Peyer's patch (tissue), 4 donors: ENCODE measurements around the gene MICAL3.

ENCODE experiments used
- POLR2A ChIP-seq, 2 donors: fragments of 450-650 bp; IDR thresholded peaks; one replicate each; pipeline ENCODE4 v1.5.1; 2017; ENCODE audit warnings: antibody characterized with exemption in 2 of 2, mild to moderate bottlenecking in 2 of 2, moderate library complexity in 2 of 2
- TF ChIP-seq, protein P1 (sequence below), 6 experiments: fragments of 450-650 bp in 4 of 6; fragments of 200-600 bp in 2 of 6; sonication (generic) in 1 of 6; IDR thresholded peaks; one replicate each; pipeline ENCODE4 v1.5.1; 2017 to 2019; ENCODE audit warnings: antibody characterized with exemption in 6 of 6, mild to moderate bottlenecking in 3 of 6, moderate library complexity in 1 of 6

- TF ChIP-seq, protein P1, sequence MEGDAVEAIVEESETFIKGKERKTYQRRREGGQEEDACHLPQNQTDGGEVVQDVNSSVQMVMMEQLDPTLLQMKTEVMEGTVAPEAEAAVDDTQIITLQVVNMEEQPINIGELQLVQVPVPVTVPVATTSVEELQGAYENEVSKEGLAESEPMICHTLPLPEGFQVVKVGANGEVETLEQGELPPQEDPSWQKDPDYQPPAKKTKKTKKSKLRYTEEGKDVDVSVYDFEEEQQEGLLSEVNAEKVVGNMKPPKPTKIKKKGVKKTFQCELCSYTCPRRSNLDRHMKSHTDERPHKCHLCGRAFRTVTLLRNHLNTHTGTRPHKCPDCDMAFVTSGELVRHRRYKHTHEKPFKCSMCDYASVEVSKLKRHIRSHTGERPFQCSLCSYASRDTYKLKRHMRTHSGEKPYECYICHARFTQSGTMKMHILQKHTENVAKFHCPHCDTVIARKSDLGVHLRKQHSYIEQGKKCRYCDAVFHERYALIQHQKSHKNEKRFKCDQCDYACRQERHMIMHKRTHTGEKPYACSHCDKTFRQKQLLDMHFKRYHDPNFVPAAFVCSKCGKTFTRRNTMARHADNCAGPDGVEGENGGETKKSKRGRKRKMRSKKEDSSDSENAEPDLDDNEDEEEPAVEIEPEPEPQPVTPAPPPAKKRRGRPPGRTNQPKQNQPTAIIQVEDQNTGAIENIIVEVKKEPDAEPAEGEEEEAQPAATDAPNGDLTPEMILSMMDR (IDR thresholded peaks at IDR 0.05), result no peak
- TF ChIP-seq POLR2A (IDR thresholded peaks at IDR 0.05), result no peak
Measured at GRCh38 chr22:17952273-17952801, 72.0 kb downstream of the MICAL3 start.
